ENCODE data around the gene KCNH3.

KCNH3 gene

DNA sequence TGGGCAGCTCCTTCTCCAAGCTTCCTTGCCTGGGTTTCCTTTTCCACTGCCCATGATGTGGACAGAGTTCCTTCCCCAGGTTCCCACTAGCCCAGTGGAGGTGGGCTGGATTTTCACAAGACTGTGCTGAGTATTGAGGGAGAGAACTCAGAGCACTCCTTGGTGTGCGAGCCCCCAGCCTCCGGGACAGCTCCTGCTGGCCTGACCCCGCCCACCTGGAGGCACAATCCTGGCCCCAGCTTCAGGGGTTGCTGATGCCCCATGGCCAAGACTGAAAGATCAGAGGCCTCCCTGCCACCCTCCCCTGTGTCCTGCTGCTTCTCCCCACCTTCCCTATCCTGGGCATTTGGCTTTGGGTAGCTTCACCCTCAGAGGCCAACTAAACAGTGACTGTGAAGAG is 7.7 kb downstream of the KCNH3 start:
- DNase-seq = no peak

DNA sequence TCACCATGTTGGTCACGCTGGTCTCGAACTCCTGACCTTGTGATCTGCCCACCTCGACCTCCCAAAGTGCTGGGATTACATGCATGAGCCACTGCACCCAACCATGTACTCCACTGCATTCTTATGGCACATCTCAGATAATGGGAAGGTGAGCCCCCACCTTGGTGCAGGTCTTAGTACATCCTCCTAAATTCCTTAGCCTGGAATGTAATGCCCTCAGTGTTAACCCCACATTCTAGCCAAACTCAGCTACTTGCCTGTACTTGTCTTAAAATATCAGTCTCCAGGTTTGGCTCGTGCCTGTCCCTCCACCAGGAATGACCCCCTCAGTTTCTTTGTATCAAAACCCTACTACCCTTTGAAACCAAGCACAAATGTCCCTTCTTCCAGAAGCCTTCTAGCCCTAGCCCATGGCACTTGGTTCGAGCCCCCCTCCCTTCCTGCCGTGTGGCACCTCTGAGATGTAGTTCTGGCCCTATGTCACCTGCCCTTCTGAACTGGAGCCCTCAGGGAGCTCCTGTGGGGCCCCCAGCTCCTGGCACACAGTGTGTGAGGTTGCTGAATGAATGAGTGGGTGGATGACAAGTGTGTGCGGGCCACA is 8.4 kb downstream of the KCNH3 start:
- no peak for DNase-seq

- no peak for DNase-seq
These were observed 9.6 kb downstream of the KCNH3 start for GRCh38 chr12:49548481-49548821.

DNA sequence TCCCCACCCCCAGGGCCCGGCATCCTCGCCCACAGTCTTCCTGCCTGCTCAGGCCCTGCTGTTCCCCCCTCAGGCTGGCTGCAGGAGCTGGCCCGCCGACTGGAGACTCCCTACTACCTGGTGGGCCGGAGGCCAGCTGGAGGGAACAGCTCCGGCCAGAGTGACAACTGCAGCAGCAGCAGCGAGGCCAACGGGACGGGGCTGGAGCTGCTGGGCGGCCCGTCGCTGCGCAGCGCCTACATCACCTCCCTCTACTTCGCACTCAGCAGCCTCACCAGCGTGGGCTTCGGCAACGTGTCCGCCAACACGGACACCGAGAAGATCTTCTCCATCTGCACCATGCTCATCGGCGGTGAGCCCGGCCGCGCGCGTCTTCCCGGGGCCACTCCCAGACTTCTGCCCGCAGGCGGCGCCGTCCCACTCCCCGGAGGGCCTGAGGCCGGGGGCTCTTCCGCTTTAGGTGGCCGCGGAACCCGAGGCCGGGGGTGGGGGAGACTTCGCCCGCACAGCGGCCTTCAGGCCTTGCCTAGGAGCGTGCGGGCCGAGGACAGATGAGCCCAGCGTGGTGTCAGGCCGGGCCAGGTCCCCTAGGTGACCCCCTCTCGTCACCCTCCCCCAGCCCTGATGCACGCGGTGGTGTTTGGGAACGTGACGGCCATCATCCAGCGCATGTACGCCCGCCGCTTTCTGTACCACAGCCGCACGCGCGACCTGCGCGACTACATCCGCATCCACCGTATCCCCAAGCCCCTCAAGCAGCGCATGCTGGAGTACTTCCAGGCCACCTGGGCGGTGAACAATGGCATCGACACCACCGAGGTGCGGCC is 10.2 kb downstream of the KCNH3 start:
- DNase-seq = peak; percentile 64

DNA sequence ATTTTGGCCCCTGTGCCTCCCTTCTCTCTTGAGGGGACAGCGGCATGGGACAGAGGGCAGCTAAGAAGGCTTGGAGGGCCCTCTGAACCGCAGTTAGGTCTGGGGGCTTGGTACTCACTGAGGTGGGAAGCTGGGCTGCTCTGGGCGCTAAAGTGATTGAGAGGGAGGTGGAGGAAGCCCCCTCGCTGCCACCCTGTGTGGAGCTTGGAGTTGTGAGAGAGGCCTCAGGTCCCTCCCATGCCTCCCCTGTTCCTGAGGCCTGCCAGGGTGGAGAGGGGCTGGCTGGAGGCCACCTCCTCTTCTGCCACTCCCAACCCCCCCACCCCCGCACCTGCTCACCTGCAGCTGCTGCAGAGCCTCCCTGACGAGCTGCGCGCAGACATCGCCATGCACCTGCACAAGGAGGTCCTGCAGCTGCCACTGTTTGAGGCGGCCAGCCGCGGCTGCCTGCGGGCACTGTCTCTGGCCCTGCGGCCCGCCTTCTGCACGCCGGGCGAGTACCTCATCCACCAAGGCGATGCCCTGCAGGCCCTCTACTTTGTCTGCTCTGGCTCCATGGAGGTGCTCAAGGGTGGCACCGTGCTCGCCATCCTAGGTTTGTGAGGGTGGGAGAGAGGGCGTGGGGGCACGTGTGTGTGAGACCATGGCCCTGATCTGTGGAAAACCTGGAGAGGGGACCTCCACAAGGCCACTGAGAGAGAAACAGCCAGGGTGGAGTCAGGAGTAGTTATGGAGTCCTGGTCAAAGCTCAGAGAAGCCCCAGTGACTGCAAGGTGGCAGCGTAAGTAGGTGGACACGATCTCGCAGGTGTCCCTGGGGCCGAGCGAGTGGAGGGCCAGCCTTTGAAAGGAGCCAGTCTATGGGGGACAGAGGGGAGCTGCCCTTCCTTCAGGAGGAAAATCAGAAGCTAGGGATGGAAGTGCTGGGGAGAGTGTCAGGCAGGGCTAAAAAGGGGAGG is 11.2 kb downstream of the KCNH3 start:
- DNase-seq = no peak

DNA sequence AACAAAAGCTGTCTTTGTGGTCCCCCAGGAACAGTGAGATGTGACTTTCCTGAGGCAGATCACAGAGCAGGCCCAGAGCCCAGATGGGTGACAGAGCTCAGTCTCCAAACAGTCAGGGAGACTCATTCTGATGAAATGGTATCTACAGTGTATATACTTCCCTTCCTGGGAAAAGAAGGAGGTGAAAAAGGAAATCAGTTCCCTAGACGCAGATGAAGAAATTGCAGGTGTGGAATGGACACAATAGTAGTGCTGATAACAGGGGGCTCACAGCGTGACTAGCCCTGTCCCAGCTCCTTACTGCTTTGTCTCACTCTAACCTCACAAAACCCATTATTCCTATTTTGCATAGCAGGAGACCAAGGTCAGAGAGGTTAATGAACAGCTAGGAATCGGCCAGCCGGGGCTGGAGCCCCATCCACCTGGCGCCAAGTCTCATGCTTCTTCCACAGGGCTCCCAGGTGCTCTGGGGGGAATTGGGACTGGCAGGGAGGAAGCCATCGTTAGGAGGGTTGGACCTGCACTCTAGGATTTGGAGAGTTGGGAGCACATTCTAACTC is 11.9 kb downstream of the KCNH3 start:
- no peak for DNase-seq

DNA sequence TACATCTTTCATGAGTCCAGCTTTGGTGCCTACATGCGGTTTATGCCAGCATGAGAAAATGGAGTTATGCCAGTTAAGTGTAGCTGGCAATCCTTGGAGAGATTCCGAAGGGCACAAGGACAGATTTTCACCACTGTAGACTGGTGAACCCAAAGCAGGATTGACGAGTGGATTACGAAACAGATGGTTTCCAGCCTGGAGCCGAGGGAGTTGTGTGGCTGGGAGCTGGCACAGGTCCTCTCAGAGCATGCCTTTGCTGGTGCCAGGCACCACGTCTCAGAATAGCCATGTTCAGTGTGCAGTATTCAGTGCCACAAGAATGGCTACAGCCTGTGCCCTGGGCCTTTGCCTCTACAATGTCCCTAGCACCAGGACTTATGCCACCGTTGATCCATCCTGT is 13.2 kb downstream of the KCNH3 start:
- no peak for DNase-seq

- DNase-seq = no peak
These were observed 13.6 kb downstream of the KCNH3 start for GRCh38 chr12:49552425-49552824.

DNA sequence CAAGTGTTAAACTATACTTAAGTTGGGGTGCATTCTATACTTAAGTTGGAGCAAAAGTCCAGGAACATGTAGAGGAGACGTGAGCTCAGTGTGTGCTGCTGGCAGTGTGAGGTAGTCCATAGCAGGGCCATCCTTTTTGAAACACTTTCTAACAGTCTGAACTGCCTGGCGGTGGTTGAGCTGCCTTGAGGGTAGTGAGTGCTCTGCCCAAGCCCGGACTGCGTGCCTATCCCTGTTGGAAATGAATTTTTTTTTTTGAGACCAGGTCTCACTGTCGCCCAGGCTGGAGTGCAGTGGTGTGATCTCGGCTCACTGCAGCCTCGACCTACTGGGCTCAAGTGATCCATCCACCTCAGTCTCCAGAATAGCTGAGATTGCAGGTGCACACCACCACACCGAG is 14.1 kb downstream of the KCNH3 start:
- no peak for DNase-seq

DNA sequence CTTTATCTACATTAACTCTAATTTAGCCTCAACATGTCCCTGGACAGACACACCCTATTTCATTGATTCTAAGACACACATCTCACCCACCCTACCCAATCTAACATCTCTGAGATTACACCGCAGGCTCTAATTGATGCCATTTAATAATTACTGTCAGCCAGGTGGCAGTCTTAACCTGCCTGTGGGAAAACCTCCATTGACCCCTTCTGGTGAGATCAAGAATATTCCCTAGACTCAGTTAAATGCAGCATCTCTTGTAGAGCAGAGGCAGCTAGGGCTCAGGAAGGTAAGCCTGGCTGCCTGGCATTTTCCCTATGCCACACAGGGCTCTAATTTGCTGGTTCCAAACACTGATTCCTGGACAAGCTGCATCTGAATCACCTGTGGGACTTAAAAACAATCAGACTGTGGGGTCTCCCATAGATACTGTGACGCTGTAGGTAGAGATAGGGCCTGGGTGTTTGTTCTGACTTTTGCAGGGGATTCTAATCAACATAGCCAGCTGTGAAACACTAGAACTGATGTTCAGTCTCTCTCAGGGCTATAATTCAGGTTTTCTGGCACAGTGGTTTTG is 14.8 kb downstream of the KCNH3 start:
- no peak for DNase-seq

DNA sequence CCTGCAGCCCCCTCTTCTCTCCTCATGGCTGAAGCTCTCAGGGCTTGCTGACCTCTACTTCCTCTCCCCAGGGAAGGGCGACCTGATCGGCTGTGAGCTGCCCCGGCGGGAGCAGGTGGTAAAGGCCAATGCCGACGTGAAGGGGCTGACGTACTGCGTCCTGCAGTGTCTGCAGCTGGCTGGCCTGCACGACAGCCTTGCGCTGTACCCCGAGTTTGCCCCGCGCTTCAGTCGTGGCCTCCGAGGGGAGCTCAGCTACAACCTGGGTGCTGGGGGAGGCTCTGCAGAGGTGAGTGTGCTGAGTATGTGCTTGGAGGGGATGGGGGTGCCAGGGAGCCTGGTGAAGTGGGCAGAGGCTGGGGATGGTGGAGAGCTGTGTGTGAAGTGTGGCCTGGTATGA is 15.4 kb downstream of the KCNH3 start:
- no peak for DNase-seq

DNA sequence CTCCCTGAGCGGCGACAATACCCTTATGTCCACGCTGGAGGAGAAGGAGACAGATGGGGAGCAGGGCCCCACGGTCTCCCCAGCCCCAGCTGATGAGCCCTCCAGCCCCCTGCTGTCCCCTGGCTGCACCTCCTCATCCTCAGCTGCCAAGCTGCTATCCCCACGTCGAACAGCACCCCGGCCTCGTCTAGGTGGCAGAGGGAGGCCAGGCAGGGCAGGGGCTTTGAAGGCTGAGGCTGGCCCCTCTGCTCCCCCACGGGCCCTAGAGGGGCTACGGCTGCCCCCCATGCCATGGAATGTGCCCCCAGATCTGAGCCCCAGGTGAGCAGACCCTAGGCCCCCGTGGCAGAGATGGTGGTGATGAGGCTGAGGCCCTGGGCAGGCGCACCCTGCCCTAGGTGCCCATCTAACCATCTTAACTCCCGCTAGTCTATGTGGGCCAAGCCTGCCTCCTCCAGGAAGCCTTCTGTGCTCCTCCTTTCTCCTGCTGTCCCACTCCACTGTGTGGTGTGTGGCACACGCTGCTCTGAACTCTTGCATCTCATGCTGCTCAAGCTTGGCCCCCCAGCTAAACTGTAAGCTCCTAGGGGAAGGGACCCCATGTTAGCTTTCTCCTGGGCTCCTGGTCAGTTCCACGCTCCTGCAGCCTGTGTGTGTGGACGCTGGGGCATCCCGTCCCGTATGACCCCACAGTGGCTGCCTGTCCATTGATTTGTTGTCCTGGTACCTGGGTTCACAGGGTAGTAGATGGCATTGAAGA is 17.0 kb downstream of the KCNH3 start:
- no peak for DNase-seq

- DNase-seq = no peak
These were observed 17.8 kb downstream of the KCNH3 start for GRCh38 chr12:49556391-49557186.

GRCh38 chr12:49557187-49557916 is 18.5 kb downstream of the KCNH3 start:
- no peak for DNase-seq

GRCh38 chr12:49557917-49558215 is 19.0 kb downstream of the KCNH3 start:
- no peak for DNase-seq

- no peak for DNase-seq
These were observed 19.7 kb downstream of the KCNH3 start for GRCh38 chr12:49558526-49558925.

DNA sequence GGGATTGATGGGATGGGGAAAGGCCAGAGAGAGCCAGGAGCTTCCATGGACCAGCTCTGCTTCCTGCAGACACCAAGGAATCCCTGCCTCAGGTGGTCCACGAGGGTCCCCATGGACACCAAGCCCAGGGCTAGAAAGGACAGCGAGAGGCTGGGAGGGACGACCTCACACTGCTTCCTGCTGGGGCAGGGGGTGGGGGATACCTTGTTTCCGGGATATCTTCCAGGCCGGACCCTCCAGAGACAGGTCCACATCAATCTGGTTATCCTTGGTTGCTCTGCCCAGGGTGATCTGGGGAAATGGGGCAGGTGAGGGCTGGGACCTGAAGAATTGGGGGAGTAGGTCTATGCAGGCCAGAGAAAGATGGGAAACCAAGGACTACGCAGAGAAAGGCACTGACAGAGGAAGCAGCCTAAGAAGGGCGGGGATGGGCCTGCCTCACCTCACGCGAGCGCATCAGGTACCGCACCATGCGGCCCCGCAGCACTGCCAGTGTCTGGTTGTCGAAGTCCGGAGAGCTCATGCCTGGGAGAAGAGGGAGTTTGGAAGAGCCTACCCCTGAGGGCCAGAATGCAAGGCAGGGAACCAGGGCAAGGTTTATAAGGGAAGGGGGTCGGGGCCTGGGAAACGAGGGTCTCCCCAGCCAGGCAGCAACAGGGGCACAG is 20.3 kb downstream of the KCNH3 start:
- no peak for DNase-seq

GRCh38 chr12:49560695-49561094 is 21.9 kb downstream of the KCNH3 start:
- DNase-seq = no peak

GRCh38 chr12:49562233-49562632 is 23.4 kb downstream of the KCNH3 start:
- DNase-seq = no peak

DNA sequence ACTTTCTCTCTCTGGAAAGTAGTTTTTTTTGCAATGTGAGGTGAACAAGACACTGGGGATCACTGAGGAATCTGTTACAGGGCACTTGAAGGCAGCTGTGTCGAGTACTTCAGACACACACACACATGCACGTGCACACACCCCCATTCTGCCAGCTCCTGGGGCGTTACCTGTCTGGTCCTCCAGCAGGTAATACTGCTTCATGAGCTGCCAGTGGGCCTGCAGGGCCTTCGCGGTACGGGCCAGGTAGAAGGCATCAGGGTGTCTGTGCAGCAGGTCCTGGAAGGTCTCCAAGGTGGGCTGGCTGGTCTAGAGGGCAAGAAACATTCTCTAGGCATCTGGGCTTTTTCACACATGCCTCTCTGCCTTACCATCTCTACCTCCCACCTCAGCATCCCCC is 24.0 kb downstream of the KCNH3 start:
- DNase-seq = no peak
